Endothelial cell of umbilical vein (primary cell): ENCODE measurements around the gene ZNF428. TPM values are rescaled to one million over a fixed set of nuclear protein-coding genes. Genes with fewer than 3 reads are reported as not detected.

ENCODE experiments used
- BruUV-seq: library from RNA; stranded (reverse); fragments of 400-500 nt; replicated peaks from 2 replicates; lab custom pipeline; 2021; lab: Mats Ljungman, UMichigan
- CTCF ChIA-PET: fragments of 300-600, 350-600 bp; sonication (Branson Sonifier 250); formaldehyde crosslinking; loops from one replicate; lab custom pipeline; 2021; ENCODE audit warnings: antibody characterized with exemption, inconsistent platforms; lab: Charles Lee
- POLR2A ChIA-PET: fragments of 300-600, 350-600 bp; sonication (Branson Sonifier 250); formaldehyde crosslinking; loops from one replicate; lab custom pipeline; 2021; ENCODE audit warnings: antibody characterized with exemption, inconsistent platforms; lab: Charles Lee
- DNase-seq: peaks from one replicate; pipeline ENCODE4 v3.0.0-alpha.2; 2011; ENCODE audit warnings: low read depth, low spot score
- FAIRE-seq: peaks from 2 replicates; lab custom pipeline; 2011; peaks lifted over from hg19 to GRCh38; lab: Jason Lieb, UNC
- H2AFZ ChIP-seq: 2 replicates; pipeline ENCODE4 v1.6.0; 2012; ENCODE audit warnings: low read depth, low read length, control low read depth, inconsistent platforms
- H3K27ac ChIP-seq: 2 replicates; pipeline ENCODE4 v1.5.1; 2011; ENCODE audit warnings: low read depth, mild to moderate bottlenecking, control low read depth, low read length, moderate library complexity; ENCODE audit not compliant: insufficient read depth
- H3K27me3 ChIP-seq, 2 experiments: 2 replicates each; pipeline versions ENCODE4 v1.6.0 to v1.6.1; 2011; ENCODE audit warnings: low read length in 2 of 2, mixed read lengths in 1 of 2; ENCODE audit not compliant: control insufficient read depth in 2 of 2, insufficient read depth in 2 of 2
- H3K36me3 ChIP-seq, 2 experiments: 2 replicates in 1 of 2; 3 replicates in 1 of 2; pipeline ENCODE4 v1.5.1; 2011; ENCODE audit warnings: low read length in 2 of 2, mild to moderate bottlenecking in 1 of 2, moderate library complexity in 1 of 2; ENCODE audit not compliant: control insufficient read depth in 2 of 2, insufficient read depth in 2 of 2; ENCODE audit errors: extremely low read depth in 1 of 2
- H3K4me1 ChIP-seq: 3 replicates; pipeline ENCODE4 v1.5.1; 2011; ENCODE audit warnings: mild to moderate bottlenecking, low read length; ENCODE audit not compliant: control insufficient read depth, insufficient read depth; ENCODE audit errors: extremely low read depth
- H3K4me2 ChIP-seq: 2 replicates; pipeline ENCODE4 v1.6.1; 2011; ENCODE audit warnings: low read length, control low read depth, mixed read lengths; ENCODE audit not compliant: insufficient read depth
- H3K4me3 ChIP-seq, 3 experiments: fragments of 200-600 bp in 1 of 3; sonication (generic), shearing (Covaris generic) in 1 of 3; replicated peaks in 1 of 3; 2 replicates each; pipeline ENCODE4 v1.5.1; 2011 to 2016; ENCODE audit warnings: control low read depth in 3 of 3, low read length in 3 of 3, mild to moderate bottlenecking in 2 of 3, inconsistent platforms in 1 of 3, low read depth in 1 of 3, moderate library complexity in 1 of 3; ENCODE audit not compliant: insufficient read depth in 1 of 3
- H3K79me2 ChIP-seq: 2 replicates; pipeline ENCODE4 v1.6.0; 2012; ENCODE audit warnings: low read length, inconsistent platforms; ENCODE audit not compliant: control insufficient read depth, insufficient read depth
- H3K9ac ChIP-seq: replicated peaks from 2 replicates; pipeline ENCODE3; 2011; ENCODE audit warnings: low read length, control low read depth; ENCODE audit not compliant: insufficient read depth; ENCODE audit errors: extremely low read depth
- H3K9me1 ChIP-seq: replicated peaks from 3 replicates; pipeline ENCODE4 v1.6.0; 2011; ENCODE audit warnings: mild to moderate bottlenecking, low read length; ENCODE audit not compliant: control insufficient read depth, insufficient read depth; ENCODE audit errors: extremely low read depth
- H3K9me3 ChIP-seq: replicated peaks from 2 replicates; pipeline ENCODE4 v1.5.1; 2012; ENCODE audit warnings: low read length, inconsistent platforms; ENCODE audit not compliant: control insufficient read depth, insufficient read depth
- H4K20me1 ChIP-seq: replicated peaks from 2 replicates; pipeline ENCODE3; 2011; ENCODE audit warnings: mild to moderate bottlenecking, low read length; ENCODE audit not compliant: control insufficient read depth, insufficient read depth; ENCODE audit errors: extremely low read depth
- EZH2 ChIP-seq: IDR thresholded peaks from 2 replicates; pipeline ENCODE4 v1.6.1; 2012; ENCODE audit warnings: borderline replicate concordance, low read depth, mild to moderate bottlenecking, moderate library complexity, low read length, inconsistent platforms; ENCODE audit not compliant: severe bottlenecking
- FOS ChIP-seq: IDR thresholded peaks from 2 replicates; pipeline ENCODE4 v1.6.1; 2011; ENCODE audit warnings: mild to moderate bottlenecking, low read length, moderate library complexity, borderline replicate concordance; ENCODE audit not compliant: insufficient read depth
- JUN ChIP-seq: IDR thresholded peaks from 2 replicates; pipeline ENCODE4 v1.6.1; 2011; ENCODE audit warnings: borderline replicate concordance, low read depth; ENCODE audit not compliant: insufficient read length, insufficient read depth
- POLR2A ChIP-seq: IDR thresholded peaks from 2 replicates; pipeline ENCODE4 v1.6.1; 2012; ENCODE audit warnings: low read depth, mild to moderate bottlenecking, control low read depth, low read length
- POLR2AphosphoS5 ChIP-seq: IDR thresholded peaks from 2 replicates; pipeline ENCODE4 v1.6.1; 2012; ENCODE audit warnings: low read depth, mild to moderate bottlenecking, control low read depth, low read length, moderate library complexity; ENCODE audit not compliant: insufficient read depth
- dilution Hi-C: fragments of 300-500 bp; cut with MboI; formaldehyde crosslinking; loops from one replicate; pipeline ENCODE4 v1.15.0; 2019; ENCODE audit warnings: low sequenced_read_pairs; ENCODE audit not compliant: extremely low pct_ligation_motif_present
- intact Hi-C: fragments of 100-400 bp; cut with micrococcal nuclease; formaldehyde crosslinking; loops from one replicate; pipeline ENCODE4 v1.10.0; 2022
- polyA plus RNA-seq, 4 experiments: library from polyadenylated mRNA; depleted of rRNA in 3 of 4; stranded (reverse) in 3 of 4; unstranded in 1 of 4; fragments of >200 nt; gene quantifications; 2 replicates each; pipeline versions ENCODE4 v1.2.1 to v1.2.3, GENCODE V29; 2011 to 2012; ENCODE audit warnings: missing spikeins in 1 of 4
- total RNA-seq: library from RNA; stranded (reverse); gene quantifications from 2 replicates; pipeline ENCODE4 v1.2.3, GENCODE V29; 2021
- TF ChIP-seq, protein P1 (sequence below): IDR thresholded peaks from 2 replicates; pipeline ENCODE4 v1.6.1; 2011; ENCODE audit not compliant: insufficient read depth, insufficient read length
- TF ChIP-seq, protein P2 (sequence below), 2 donors: IDR thresholded peaks; 1 replicate in 1 of 2; 2 replicates in 1 of 2; pipeline ENCODE4 v1.5.1; 2011; ENCODE audit warnings: low read length in 2 of 2, mild to moderate bottlenecking in 2 of 2, moderate library complexity in 2 of 2, control low read depth in 1 of 2, inconsistent platforms in 1 of 2, low read depth in 1 of 2; ENCODE audit not compliant: insufficient read depth in 1 of 2; ENCODE audit errors: extremely low read depth in 1 of 2

ZNF428 gene
- total and polyA plus RNA-seq, 2 donors (not counting 3 experiments of a cell fraction or from before 2014, with no cell fraction given): 29.2 to 56.2 TPM

DNA sequence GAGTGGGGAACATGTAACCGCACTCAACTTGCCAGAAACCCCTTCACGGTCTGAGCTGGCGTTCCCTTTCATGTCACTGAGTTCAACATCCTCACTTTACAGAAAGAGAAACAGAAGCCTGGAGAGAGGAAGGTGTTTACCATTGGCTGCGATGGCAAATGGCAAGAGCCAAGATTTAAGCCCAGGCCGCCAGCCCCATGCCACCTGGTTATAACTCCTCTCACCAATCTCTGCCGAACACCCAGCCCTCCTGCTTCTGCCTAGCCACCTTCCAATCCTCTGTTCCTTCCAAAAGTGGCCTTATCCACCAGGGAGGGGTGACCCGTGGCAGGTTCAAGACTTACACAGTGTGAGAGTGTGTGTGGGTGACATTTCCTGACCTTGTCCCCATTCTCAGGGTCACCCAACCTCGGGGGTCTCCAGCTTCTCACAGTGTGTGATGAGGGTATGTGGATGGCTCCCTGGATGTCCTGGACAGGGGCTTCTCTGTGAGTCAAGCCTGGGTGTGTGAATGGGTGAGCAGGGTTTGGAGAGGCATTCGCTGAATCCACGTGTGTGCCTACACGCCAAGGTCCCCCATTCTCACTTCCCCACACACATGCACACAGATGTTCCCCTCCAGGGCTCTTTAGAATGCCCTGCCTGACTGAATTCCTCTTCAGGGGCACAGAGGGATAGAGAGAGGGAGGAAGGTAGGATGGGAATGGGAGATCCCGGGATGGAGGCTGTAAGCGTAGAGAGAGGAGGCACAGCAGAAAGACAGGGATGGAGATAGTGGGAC lies 19.0 kb upstream of the ZNF428 start:
- H3K4me2 ChIP-seq: no peak overlapping the region
- intact Hi-C loops: no loop called here
- no peaks in the 10 kb centered on the region for H3K9me3 ChIP-seq
- H3K4me1 ChIP-seq: peaks cover 7% of the 10 kb centered on the region
- TSS peak; percentile 57 for BruUV-seq
- dilution Hi-C loops: no loop called here
- FAIRE-seq: no peak
- no peak for DNase-seq
- H4K20me1 ChIP-seq: no peaks in the 10 kb centered on the region
- H3K4me3 ChIP-seq: no peak overlapping the region
- no peak overlapping the region for H3K27ac ChIP-seq
- ChIA-PET POLR2A (no interaction called here), CTCF (no interaction called here)
- peaks cover 15 to 25% of the 10 kb centered on the region in 2 experiments for H3K27me3 ChIP-seq
- no peaks in the 10 kb centered on the region for H3K36me3 ChIP-seq
- TF ChIP-seq, protein P1, sequence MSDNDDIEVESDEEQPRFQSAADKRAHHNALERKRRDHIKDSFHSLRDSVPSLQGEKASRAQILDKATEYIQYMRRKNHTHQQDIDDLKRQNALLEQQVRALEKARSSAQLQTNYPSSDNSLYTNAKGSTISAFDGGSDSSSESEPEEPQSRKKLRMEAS: no peak
- TF ChIP-seq JUN: no peak
- no peak for TF ChIP-seq POLR2A
- TF ChIP-seq, protein P2, sequence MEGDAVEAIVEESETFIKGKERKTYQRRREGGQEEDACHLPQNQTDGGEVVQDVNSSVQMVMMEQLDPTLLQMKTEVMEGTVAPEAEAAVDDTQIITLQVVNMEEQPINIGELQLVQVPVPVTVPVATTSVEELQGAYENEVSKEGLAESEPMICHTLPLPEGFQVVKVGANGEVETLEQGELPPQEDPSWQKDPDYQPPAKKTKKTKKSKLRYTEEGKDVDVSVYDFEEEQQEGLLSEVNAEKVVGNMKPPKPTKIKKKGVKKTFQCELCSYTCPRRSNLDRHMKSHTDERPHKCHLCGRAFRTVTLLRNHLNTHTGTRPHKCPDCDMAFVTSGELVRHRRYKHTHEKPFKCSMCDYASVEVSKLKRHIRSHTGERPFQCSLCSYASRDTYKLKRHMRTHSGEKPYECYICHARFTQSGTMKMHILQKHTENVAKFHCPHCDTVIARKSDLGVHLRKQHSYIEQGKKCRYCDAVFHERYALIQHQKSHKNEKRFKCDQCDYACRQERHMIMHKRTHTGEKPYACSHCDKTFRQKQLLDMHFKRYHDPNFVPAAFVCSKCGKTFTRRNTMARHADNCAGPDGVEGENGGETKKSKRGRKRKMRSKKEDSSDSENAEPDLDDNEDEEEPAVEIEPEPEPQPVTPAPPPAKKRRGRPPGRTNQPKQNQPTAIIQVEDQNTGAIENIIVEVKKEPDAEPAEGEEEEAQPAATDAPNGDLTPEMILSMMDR (IDR thresholded peaks at IDR 0.05; ENCODE audit: extremely low read depth in 1 of 2, insufficient read depth in 1 of 2, low read depth in 1 of 2, low read length in 2 of 2): no peak
- no peak for TF ChIP-seq EZH2
- no peak for TF ChIP-seq POLR2AphosphoS5
- no peak for TF ChIP-seq FOS
- H2AFZ ChIP-seq: no peak overlapping the region
- no peak overlapping the region for H3K9ac ChIP-seq
- H3K79me2 ChIP-seq: no peaks in the 10 kb centered on the region
- no peaks in the 10 kb centered on the region for H3K9me1 ChIP-seq
